Eye (tissue), 1 donor: Measurements from ENCODE around the gene DCTN2.
"Not testable (repeated sequence)": the region's sequence is repeated elsewhere in the genome, so short reads cannot be mapped to it uniquely, and the experiment has no call there.

ENCODE experiments used
- DNase-seq: peaks from one replicate; pipeline ENCODE4 v3.0.0-alpha.2; 2015

DCTN2 gene

GRCh38 chr12:57513677-57514076 lies 33.3 kb downstream of the DCTN2 start:
- not testable (repeated sequence) for DNase-seq

GRCh38 chr12:57513266-57513665 lies 33.7 kb downstream of the DCTN2 start:
- DNase-seq, result no peak

GRCh38 chr12:57512665-57513064 lies 34.3 kb downstream of the DCTN2 start:
- no peak for DNase-seq

GRCh38 chr12:57511588-57512325 lies 35.2 kb downstream of the DCTN2 start:
- no peak for DNase-seq

- no peak for DNase-seq
Observed at GRCh38 chr12:57511161-57511560, 35.8 kb downstream of the DCTN2 start.

- not testable (repeated sequence) for DNase-seq
Observed at GRCh38 chr12:57507796-57508195, 39.2 kb downstream of the DCTN2 start.

- DNase-seq, result not testable (repeated sequence)
Observed at GRCh38 chr12:57506541-57506940, 40.5 kb downstream of the DCTN2 start.

- DNase-seq, result not testable (repeated sequence)
Observed at GRCh38 chr12:57502311-57502969, 44.6 kb downstream of the DCTN2 start.

GRCh38 chr12:57500213-57500612 lies 46.8 kb downstream of the DCTN2 start:
- no peak for DNase-seq

- DNase-seq, result no peak
Observed at GRCh38 chr12:57498571-57498970, 48.4 kb downstream of the DCTN2 start.

GRCh38 chr12:57498132-57498502 lies 48.9 kb downstream of the DCTN2 start:
- no peak for DNase-seq

GRCh38 chr12:57497223-57498131 lies 49.5 kb downstream of the DCTN2 start:
- DNase-seq, result no peak

- DNase-seq, result no peak
Observed at GRCh38 chr12:57496822-57497221, 50.2 kb downstream of the DCTN2 start.

GRCh38 chr12:57495051-57495701 lies 51.8 kb downstream of the DCTN2 start:
- DNase-seq, result not testable (repeated sequence)

GRCh38 chr12:57491393-57492280 lies 55.4 kb downstream of the DCTN2 start:
- DNase-seq, result no peak

GRCh38 chr12:57490126-57490525 lies 56.9 kb downstream of the DCTN2 start:
- no peak for DNase-seq

- no peak for DNase-seq
Observed at GRCh38 chr12:57489157-57489641, 57.8 kb downstream of the DCTN2 start.

- peak; percentile 39 for DNase-seq
Observed at GRCh38 chr12:57488402-57489156, 58.4 kb downstream of the DCTN2 start.

- peak; percentile 98 for DNase-seq
Observed at GRCh38 chr12:57487597-57488401, 59.2 kb downstream of the DCTN2 start, which contains the start of gene MARS1. TSS of gene MARS1 (plus strand) at chr12:57488068. CDS start at chr12:57488091, 23 bp downstream.
